A549 (cell line): ENCODE results near the gene MYO1D.

Experiments used
- CBX2 ChIP-seq: fragments of 200-600 bp; sonication (generic); IDR thresholded peaks from 2 replicates; pipeline ENCODE4 v1.6.1; 2016; ENCODE audit warnings: low read depth, mild to moderate bottlenecking, borderline replicate concordance
- HMGXB4 ChIP-seq: fragments of 250-450 bp; sonication (Bioruptor Pico); IDR thresholded peaks from 2 replicates; pipeline ENCODE4 v1.5.0; 2021; ENCODE audit warnings: mild to moderate bottlenecking, moderate library complexity, borderline replicate concordance
- PBX3 ChIP-seq: IDR thresholded peaks from 2 replicates; pipeline ENCODE4 v1.6.1; 2012
- TF ChIP-seq, protein P1 (sequence below): fragments of >200 bp; sonication (Bioruptor Twin); formaldehyde crosslinking; IDR thresholded peaks from 3 replicates; pipeline ENCODE4 v1.5.1; 2016

DNA sequence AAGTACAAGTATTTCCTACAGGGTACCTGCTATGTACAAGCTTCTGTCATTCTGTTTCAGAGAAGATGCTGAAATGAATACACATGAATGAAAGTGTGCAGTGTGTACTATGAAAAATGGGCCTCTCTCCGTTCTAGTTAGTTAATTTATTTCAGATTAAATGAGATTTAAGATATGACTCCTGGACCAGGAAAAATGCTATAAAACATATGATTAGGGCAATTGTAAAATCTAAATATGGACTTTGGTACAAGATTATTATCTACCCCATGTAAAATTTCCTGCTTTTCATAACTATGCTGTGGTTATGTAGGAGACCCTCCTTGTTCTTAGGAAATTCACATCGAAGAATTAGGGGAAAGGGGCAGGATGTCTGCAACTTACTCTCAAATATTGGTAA lies 28.9 kb downstream of the MYO1D start:
- TF ChIP-seq HMGXB4 (CRISPR knock-in tag): no peak
- TF ChIP-seq, protein P1, sequence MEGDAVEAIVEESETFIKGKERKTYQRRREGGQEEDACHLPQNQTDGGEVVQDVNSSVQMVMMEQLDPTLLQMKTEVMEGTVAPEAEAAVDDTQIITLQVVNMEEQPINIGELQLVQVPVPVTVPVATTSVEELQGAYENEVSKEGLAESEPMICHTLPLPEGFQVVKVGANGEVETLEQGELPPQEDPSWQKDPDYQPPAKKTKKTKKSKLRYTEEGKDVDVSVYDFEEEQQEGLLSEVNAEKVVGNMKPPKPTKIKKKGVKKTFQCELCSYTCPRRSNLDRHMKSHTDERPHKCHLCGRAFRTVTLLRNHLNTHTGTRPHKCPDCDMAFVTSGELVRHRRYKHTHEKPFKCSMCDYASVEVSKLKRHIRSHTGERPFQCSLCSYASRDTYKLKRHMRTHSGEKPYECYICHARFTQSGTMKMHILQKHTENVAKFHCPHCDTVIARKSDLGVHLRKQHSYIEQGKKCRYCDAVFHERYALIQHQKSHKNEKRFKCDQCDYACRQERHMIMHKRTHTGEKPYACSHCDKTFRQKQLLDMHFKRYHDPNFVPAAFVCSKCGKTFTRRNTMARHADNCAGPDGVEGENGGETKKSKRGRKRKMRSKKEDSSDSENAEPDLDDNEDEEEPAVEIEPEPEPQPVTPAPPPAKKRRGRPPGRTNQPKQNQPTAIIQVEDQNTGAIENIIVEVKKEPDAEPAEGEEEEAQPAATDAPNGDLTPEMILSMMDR: no peak
- no peak for TF ChIP-seq CBX2
- TF ChIP-seq PBX3: no peak
